Tibial artery (tissue), 4 donors: Measurements from ENCODE around the gene ASB3.

ENCODE experiments used
- DNase-seq, 2 donors: peaks; one replicate each; pipeline ENCODE4 v3.0.0-alpha.2; 2019
- H3K27ac ChIP-seq, 2 donors: fragments of 200-600 bp; sonication (generic) in 1 of 2; 1 replicate in 1 of 2; 2 replicates in 1 of 2; pipeline ENCODE4 v1.5.1; 2018 to 2019; ENCODE audit warnings: mild to moderate bottlenecking in 1 of 2
- H3K27me3 ChIP-seq, 2 donors: fragments of 200-600 bp; sonication (generic) in 1 of 2; one replicate each; pipeline versions ENCODE4 v1.5.1 to v1.6.0; 2016 to 2019
- H3K36me3 ChIP-seq, 3 donors: fragments of 200-600 bp; sonication (generic) in 2 of 3; one replicate each; pipeline ENCODE4 v1.5.1; 2016 to 2019; ENCODE audit warnings: mild to moderate bottlenecking in 2 of 3
- H3K4me1 ChIP-seq, 4 donors: fragments of 200-600 bp; sonication (generic) in 2 of 4; 1 replicate in 3 of 4; 2 replicates in 1 of 4; pipeline ENCODE4 v1.5.1; 2016 to 2019
- H3K4me3 ChIP-seq, 2 donors: fragments of 200-600 bp; sonication (generic) in 1 of 2; 1 replicate in 1 of 2; 2 replicates in 1 of 2; pipeline ENCODE4 v1.5.1; 2018 to 2019; ENCODE audit warnings: mild to moderate bottlenecking in 2 of 2
- H3K9me3 ChIP-seq, 3 donors: fragments of 200-600 bp; sonication (generic) in 1 of 3; one replicate each; pipeline ENCODE4 v1.5.1; 2016 to 2019
- CTCF ChIP-seq, 2 experiments: fragments of 200-600 bp in 1 of 2; fragments of 450-650 bp in 1 of 2; IDR thresholded peaks; one replicate each; pipeline ENCODE4 v1.5.1; 2017 to 2019; ENCODE audit warnings: antibody characterized with exemption in 2 of 2, mild to moderate bottlenecking in 1 of 2, moderate library complexity in 1 of 2
- intact Hi-C: fragments of 100-400 bp; cut with DNase I; formaldehyde crosslinking; loops from one replicate; pipeline ENCODE4 v1.15.0; 2023; ENCODE audit warnings: low total_unique reads

Gene ASB3

DNA sequence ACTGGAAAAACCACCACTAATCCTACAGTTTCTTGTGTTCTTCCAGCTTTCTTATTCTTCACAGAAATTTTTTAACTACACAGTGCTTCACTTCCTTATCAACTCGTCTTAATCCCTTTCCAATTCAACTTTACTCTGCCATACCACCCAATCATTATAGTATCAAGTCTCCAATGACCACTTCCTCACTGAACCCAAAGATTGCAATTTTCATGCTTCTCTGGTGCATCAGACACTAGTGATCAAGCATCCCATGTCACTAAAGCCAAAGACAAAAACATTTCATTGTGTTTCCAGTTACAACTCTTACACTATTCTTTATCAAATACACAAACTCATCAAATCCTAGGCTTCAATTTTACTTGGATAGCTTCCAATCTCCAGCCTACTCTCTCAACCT lies 9.6 kb downstream of the ASB3 start:
- TF ChIP-seq CTCF (IDR thresholded peaks at IDR 0.05), result no peak
- H3K4me1 ChIP-seq, result no peaks in the 10 kb centered on the region
- peaks cover 0 to under 1% (median 0%) of the 10 kb centered on the region in 3 donors for H3K36me3 ChIP-seq
- no peaks in the 10 kb centered on the region for H3K27me3 ChIP-seq
- H3K4me3 ChIP-seq, result no peak overlapping the region
- intact Hi-C loops, result no loop called here
- H3K27ac ChIP-seq, result no peak overlapping the region
- H3K9me3 ChIP-seq, result no peaks in the 10 kb centered on the region
- DNase-seq, result no peak

DNA sequence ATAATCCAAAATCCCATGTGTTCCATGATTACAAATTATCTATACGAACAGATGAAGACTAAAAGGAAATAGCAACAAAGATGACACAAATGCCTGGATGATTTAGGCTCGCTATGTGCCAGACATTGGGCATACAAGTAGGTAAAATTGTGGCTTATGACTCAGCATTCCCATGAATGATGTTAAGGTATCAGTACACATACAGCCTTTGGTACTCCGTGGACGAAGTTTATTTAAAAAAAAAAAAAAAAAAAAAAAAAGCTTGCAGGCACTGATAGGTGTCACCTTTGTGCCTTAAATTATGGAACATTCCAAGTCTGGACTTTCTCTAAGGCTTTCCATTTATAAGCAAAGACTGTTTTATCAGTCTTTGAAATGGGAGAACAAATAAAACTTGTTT lies 16.5 kb downstream of the ASB3 start:
- H3K4me3 ChIP-seq, result no peak overlapping the region
- intact Hi-C loops, result no loop called here
- peaks cover 0 to 15% (median 5%) of the 10 kb centered on the region in 4 donors for H3K4me1 ChIP-seq
- no peak for DNase-seq
- no peaks in the 10 kb centered on the region for H3K27me3 ChIP-seq
- no peak for TF ChIP-seq CTCF (IDR thresholded peaks at IDR 0.05)
- H3K27ac ChIP-seq, result no peak overlapping the region
- H3K36me3 ChIP-seq, result no peaks in the 10 kb centered on the region
- no peaks in the 10 kb centered on the region for H3K9me3 ChIP-seq

- no peak for DNase-seq
- Histone ChIP-seq H3K36me3 (peaks cover 0 to 3% (median 0%) of the 10 kb centered on the region in 3 donors), H3K4me1 (peaks cover 0 to 15% (median 5%) of the 10 kb centered on the region in 4 donors), H3K4me3 (no peak overlapping the region), H3K9me3 (no peaks in the 10 kb centered on the region), H3K27ac (no peak overlapping the region), H3K27me3 (no peaks in the 10 kb centered on the region)
- no peak for TF ChIP-seq CTCF (IDR thresholded peaks at IDR 0.05)
- intact Hi-C loops, result no loop called here
These were observed 17.3 kb downstream of the ASB3 start for GRCh38 chr2:53769318-53769945.

- H3K9me3 ChIP-seq, result no peaks in the 10 kb centered on the region
- intact Hi-C loops, result no loop called here
These were observed 18.6 kb downstream of the ASB3 start for GRCh38 chr2:53768242-53768542.

DNA sequence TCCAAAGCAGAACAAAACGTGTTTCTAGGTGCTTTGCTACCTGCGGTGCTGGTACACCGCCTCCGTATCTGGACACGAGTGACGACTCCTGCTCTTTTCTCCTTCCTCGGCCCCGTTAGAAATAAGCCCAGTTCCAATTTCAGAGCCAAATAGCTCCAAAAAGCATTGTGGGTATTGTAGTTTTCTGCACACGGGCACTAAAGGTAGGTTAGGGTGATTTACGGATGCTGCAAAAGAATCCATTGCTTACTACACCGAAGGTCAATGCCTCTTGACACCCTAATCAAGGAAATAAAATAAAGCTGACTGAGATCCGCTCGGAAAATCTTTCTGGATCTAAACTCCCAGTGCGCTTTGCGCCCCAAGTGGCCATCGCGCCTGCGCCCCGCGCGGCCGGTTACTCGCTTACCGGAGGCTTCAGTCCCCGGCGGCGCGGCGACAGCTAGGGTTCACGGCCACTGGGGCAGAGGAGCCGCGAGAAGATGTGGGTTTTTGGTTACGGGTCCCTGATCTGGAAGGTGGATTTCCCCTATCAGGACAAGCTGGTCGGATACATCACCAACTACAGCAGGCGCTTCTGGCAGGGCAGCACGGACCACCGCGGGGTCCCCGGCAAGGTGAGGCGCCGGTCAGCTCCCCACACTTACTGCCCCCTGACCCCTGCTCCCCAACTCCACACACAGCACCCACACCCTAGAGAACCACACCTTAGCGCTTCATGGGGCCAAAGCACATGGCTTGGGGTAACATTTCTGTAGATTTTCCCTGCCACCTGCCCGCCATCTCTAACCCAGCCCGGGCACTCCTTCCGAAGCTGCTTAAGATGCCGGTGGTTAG lies 19.1 kb downstream of the ASB3 start, which contains the start of gene CHAC2:
CHAC2 (plus strand) TSS at position 400 of the 837 bp plus-strand sequence; CDS start at position 483, 83 bp downstream.
- peak within 1 kb of the TSS; percentile 77 to 80 for H3K27ac ChIP-seq
- no peaks in the 10 kb centered on the region for H3K9me3 ChIP-seq
- H3K27me3 ChIP-seq, result no peaks in the 10 kb centered on the region
- intact Hi-C loops, result no loop called here
- peaks cover 0 to 15% (median 5%) of the 10 kb centered on the region in 4 donors for H3K4me1 ChIP-seq
- peaks cover 0 to 13% (median 6%) of the 10 kb centered on the region in 3 donors for H3K36me3 ChIP-seq
- DNase-seq, result peak; percentile 81 to 85
- peak within 1 kb of the TSS; percentile 72 to 79 for H3K4me3 ChIP-seq
- TF ChIP-seq CTCF (IDR thresholded peaks at IDR 0.05), result peak; percentile 57 to 64

More at GRCh38 chr2:53768242-53768542, 18.6 kb downstream of the ASB3 start:
- no peak for DNase-seq
- TF ChIP-seq CTCF (IDR thresholded peaks at IDR 0.05), result no peak
- H3K36me3 ChIP-seq, result peaks cover 0 to 8% (median 2%) of the 10 kb centered on the region in 3 donors
- no peaks in the 10 kb centered on the region for H3K27me3 ChIP-seq
- peak overlapping the region; percentile 77 to 80 for H3K27ac ChIP-seq
- peak overlapping the region; percentile 72 to 79 for H3K4me3 ChIP-seq
- peaks cover 0 to 15% (median 5%) of the 10 kb centered on the region in 4 donors for H3K4me1 ChIP-seq
